K562 (cell line): ENCODE results near the gene ZNF487. TPM values are rescaled to one million over a fixed set of nuclear protein-coding genes. Genes with fewer than 3 reads are reported as not detected.

ENCODE experiments used
- ATAC-seq: fragments of 200-7000 bp; cut with Tn5 transposase; 3 replicates; pipeline ENCODE4 v1.9.1; 2020; ENCODE audit warnings: moderate library complexity
- BruUV-seq: library from RNA; stranded (reverse); fragments of 400-500 nt; replicated peaks from 2 replicates; lab custom pipeline; 2021; lab: Mats Ljungman, UMichigan
- CTCF ChIA-PET: fragments of 300-600 bp; formaldehyde crosslinking; extraction: SDS; loops from one replicate; lab custom pipeline; 2021; ENCODE audit warnings: low intra/inter-chr PET ratio; lab: Yijun Ruan, JAX
- POLR2A ChIA-PET: fragments of 300-600, 350-650 bp; sonication (Branson Sonifier 250); formaldehyde crosslinking; extraction: SDS; loops from one replicate; lab custom pipeline; 2021; ENCODE audit warnings: antibody characterized with exemption, inconsistent platforms; lab: Yijun Ruan, JAX
- DNase-seq, 4 experiments: peaks; one replicate each; pipeline versions ENCODE4 v3.0.0 to v3.0.0-alpha.2; 2011 to 2018; ENCODE audit warnings: low spot score in 3 of 4, mixed read lengths in 3 of 4; ENCODE audit errors: extremely low read depth in 1 of 4
- FAIRE-seq: peaks from 2 replicates; lab custom pipeline; 2011; peaks lifted over from hg19 to GRCh38; lab: Jason Lieb, UNC
- H2AFZ ChIP-seq: 2 replicates; pipeline ENCODE4 v1.6.0; 2011; ENCODE audit warnings: low read depth, low read length, control low read depth, inconsistent platforms
- H3K27ac ChIP-seq: fragments of 200-600 bp; 3 replicates; pipeline ENCODE4 v1.8.0; 2011; ENCODE audit warnings: low read depth, mild to moderate bottlenecking, control low read depth, inconsistent platforms, low read length, moderate library complexity, mixed read lengths; ENCODE audit errors: extremely low read depth
- H3K27me3 ChIP-seq, 2 experiments: fragments of 300-600 bp in 1 of 2; 2 replicates in 1 of 2; 3 replicates in 1 of 2; pipeline versions ENCODE4 v1.6.0 to v1.8.0; 2011; ENCODE audit warnings: inconsistent platforms in 2 of 2, low read length in 2 of 2, mild to moderate bottlenecking in 1 of 2, mixed read lengths in 1 of 2, moderate library complexity in 1 of 2; ENCODE audit not compliant: control insufficient read depth in 2 of 2, insufficient read depth in 2 of 2
- H3K36me3 ChIP-seq: fragments of 300-600 bp; 3 replicates; pipeline ENCODE4 v1.8.0; 2011; ENCODE audit warnings: mild to moderate bottlenecking, low read length, inconsistent platforms; ENCODE audit not compliant: control insufficient read depth, insufficient read depth
- H3K4me1 ChIP-seq, 2 experiments: fragments of 200-600 bp in 1 of 2; replicated peaks in 1 of 2; 2 replicates in 1 of 2; 3 replicates in 1 of 2; pipeline versions ENCODE4 v1.5.1 to v1.8.0; 2011; ENCODE audit warnings: inconsistent platforms in 2 of 2, low read length in 2 of 2, mild to moderate bottlenecking in 1 of 2, mixed read lengths in 1 of 2, moderate library complexity in 1 of 2; ENCODE audit not compliant: control insufficient read depth in 2 of 2, insufficient read depth in 2 of 2
- H3K4me2 ChIP-seq: 2 replicates; pipeline ENCODE4 v1.6.1; 2011; ENCODE audit warnings: low read length, control low read depth, inconsistent platforms, mixed read lengths; ENCODE audit not compliant: insufficient read depth
- H3K4me3 ChIP-seq: fragments of 200-600 bp; sonication (generic), shearing (Covaris generic); 2 replicates; pipeline ENCODE4 v1.5.1; 2016; ENCODE audit warnings: control low read depth, inconsistent platforms
- H3K79me2 ChIP-seq: fragments of 200-600 bp; 3 replicates; pipeline ENCODE4 v1.8.0; 2011; ENCODE audit warnings: low read length, inconsistent platforms; ENCODE audit not compliant: control insufficient read depth, insufficient read depth
- H3K9ac ChIP-seq, 2 experiments: 2 replicates each; pipeline versions ENCODE4 v1.6.0 to v1.6.1; 2011; ENCODE audit warnings: low read depth in 2 of 2, low read length in 2 of 2, control low read depth in 1 of 2, inconsistent platforms in 1 of 2, mild to moderate bottlenecking in 1 of 2, mixed read lengths in 1 of 2; ENCODE audit not compliant: insufficient read depth in 1 of 2
- H3K9me1 ChIP-seq: one replicate; pipeline ENCODE4 v1.6.0; 2011; ENCODE audit warnings: inconsistent platforms, mild to moderate bottlenecking, low read length, moderate library complexity; ENCODE audit not compliant: control insufficient read depth, insufficient read depth
- H3K9me3 ChIP-seq: replicated peaks from 2 replicates; pipeline ENCODE4 v1.5.1; 2011; ENCODE audit warnings: low read depth, low read length, inconsistent platforms; ENCODE audit not compliant: control insufficient read depth, insufficient read depth
- H4K20me1 ChIP-seq: replicated peaks from 2 replicates; pipeline ENCODE4 v1.6.1; 2011; ENCODE audit warnings: low read length, inconsistent platforms, mixed read lengths; ENCODE audit not compliant: control insufficient read depth, insufficient read depth
- BHLHE40 ChIP-seq: IDR thresholded peaks from 2 replicates; pipeline ENCODE4 v1.6.1; 2011; ENCODE audit warnings: low read length, improper control_type of control experiment
- CBFA2T3 ChIP-seq: fragments of 450-650 bp; IDR thresholded peaks from 2 replicates; pipeline ENCODE4 v1.6.1; 2017
- CREB3 ChIP-seq: fragments of 450-650 bp; conservative IDR thresholded peaks from 2 replicates; pipeline ENCODE4 v1.6.1; 2016; ENCODE audit warnings: missing genetic modification characterization, low read depth, mild to moderate bottlenecking, missing compliant biosample characterization, moderate library complexity
- FOS ChIP-seq: IDR thresholded peaks from 3 replicates; pipeline ENCODE4 v1.6.1; 2011; ENCODE audit not compliant: insufficient read length; ENCODE audit errors: extremely low read depth
- FOSL1 ChIP-seq: fragments of 200-800 bp; sonication (Bioruptor generic); conservative IDR thresholded peaks from 2 replicates; pipeline ENCODE4 v1.6.1; 2016; ENCODE audit warnings: missing genetic modification characterization, missing compliant biosample characterization
- GATAD2B ChIP-seq: fragments of 450-650 bp; IDR thresholded peaks from 2 replicates; pipeline ENCODE4 v1.6.1; 2017; ENCODE audit warnings: mild to moderate bottlenecking, borderline replicate concordance
- JUND ChIP-seq, 2 experiments: IDR thresholded peaks; 2 replicates in 1 of 2; 3 replicates in 1 of 2; pipeline ENCODE4 v1.6.1; 2011; ENCODE audit warnings: borderline replicate concordance in 2 of 2, low read depth in 2 of 2, low read length in 2 of 2, improper control_type of control experiment in 1 of 2, missing biosample characterization in 1 of 2, missing genetic modification characterization in 1 of 2, missing genetic modification reagents in 1 of 2
- MEF2A ChIP-seq: IDR thresholded peaks from 2 replicates; pipeline ENCODE4 v1.6.1; 2011; ENCODE audit warnings: low read depth, mild to moderate bottlenecking, low read length, moderate library complexity; ENCODE audit not compliant: control insufficient read depth
- RAD51 ChIP-seq: fragments of 450-650 bp; IDR thresholded peaks from 2 replicates; pipeline ENCODE4 v1.7.1; 2016; ENCODE audit warnings: low read depth, mild to moderate bottlenecking, borderline replicate concordance
- SNAPC5 ChIP-seq: fragments of 250-450 bp; sonication (Bioruptor Pico); IDR thresholded peaks from 2 replicates; pipeline ENCODE4 v1.8.0; 2021; ENCODE audit warnings: moderate library complexity, mild to moderate bottlenecking, inconsistent platforms
- SNIP1 ChIP-seq: fragments of 450-650 bp; IDR thresholded peaks from 2 replicates; pipeline ENCODE4 v1.7.1; 2017; ENCODE audit warnings: low read depth, mild to moderate bottlenecking
- THRB ChIP-seq: fragments of 450-650 bp; formaldehyde crosslinking; conservative IDR thresholded peaks from 2 replicates; pipeline ENCODE4 v1.4.0; 2022; ENCODE audit warnings: mild to moderate bottlenecking, missing genetic modification characterization
- ZC3H8 ChIP-seq: fragments of 450-650 bp; IDR thresholded peaks from 2 replicates; pipeline ENCODE4 v1.6.1; 2017
- ZNF445 ChIP-seq: fragments of 250-450 bp; sonication (Bioruptor Pico); IDR thresholded peaks from 2 replicates; pipeline ENCODE4 v1.4.0; 2020; ENCODE audit warnings: low read depth, mild to moderate bottlenecking, moderate library complexity
- ZNF644 ChIP-seq: fragments of 200-800 bp; sonication (Bioruptor generic); IDR thresholded peaks from 2 replicates; pipeline ENCODE4 v1.6.1; 2016; ENCODE audit warnings: low read depth, missing genetic modification characterization, missing compliant biosample characterization
- WGBS: fragments of 100-300 bp; shearing (Covaris generic); methylation state at CpG from one replicate; pipeline ENCODE4 v1.1.6; 2016; ENCODE audit warnings: low coverage, mixed read lengths; ENCODE audit not compliant: insufficient coverage; ENCODE audit errors: missing lambda C conversion rate; 5-methylcytosine and 5-hydroxymethylcytosine counted together
- in situ Hi-C: fragments of 300-500 bp; cut with MboI; formaldehyde crosslinking; loops from 4 replicates; pipeline ENCODE4 v1.15.0; 2018; ENCODE audit warnings: inconsistent platforms, mixed read lengths
- intact Hi-C: fragments of 100-400 bp; cut with micrococcal nuclease; formaldehyde crosslinking; loops from 2 replicates; pipeline ENCODE4 v1.14.2; 2022
- polyA plus RNA-seq, 8 experiments: library from polyadenylated mRNA; depleted of rRNA in 4 of 8; stranded (reverse) in 5 of 8; unstranded in 3 of 8; fragments of >200 nt; fragmentation: Nextera tagmentation in 2 of 8; fragmentation: Illumina TruSeq in 1 of 8; extraction: Ambion mirVana in 2 of 8; extraction: Trizol in 1 of 8; gene quantifications; 2 replicates each; pipeline versions ENCODE4 v1.2.1 to v1.2.3, GENCODE V29; 2011 to 2014; ENCODE audit warnings: inconsistent platforms in 1 of 8, missing spikeins in 1 of 8
- total RNA-seq, 7 experiments: library from RNA; depleted of rRNA in 6 of 7; stranded (reverse); fragments of >200 nt in 6 of 7; fragmentation: Illumina TruSeq in 2 of 7; extraction: Trizol in 2 of 7; gene quantifications; 2 replicates each; pipeline versions ENCODE4 v1.2.1 to v1.2.3, GENCODE V29; 2011 to 2021; ENCODE audit warnings: low replicate concordance in 1 of 7
- TF ChIP-seq, protein P1 (sequence below), 2 experiments: fragments of 450-650 bp in 1 of 2; sonication (generic) in 1 of 2; formaldehyde crosslinking in 1 of 2; IDR thresholded peaks in 1 of 2; conservative IDR thresholded peaks in 1 of 2; 2 replicates each; pipeline versions ENCODE4 v1.6.1 to v1.8.1; 2016 to 2023; ENCODE audit warnings: mild to moderate bottlenecking in 2 of 2, moderate library complexity in 2 of 2, inconsistent platforms in 1 of 2, missing genetic modification reagents in 1 of 2
- TF ChIP-seq, protein P2 (sequence below): conservative IDR thresholded peaks from 2 replicates; pipeline ENCODE4 v1.6.1; 2011; ENCODE audit warnings: low read depth, mild to moderate bottlenecking, low read length; ENCODE audit not compliant: control insufficient read depth

The ZNF487 gene
- total and polyA plus RNA-seq, 9 of the 15 experiments (the other 6 are each of a cell fraction or from before 2014, with no cell fraction given): 1.9 to 6.5 (median 4.2) TPM

DNA sequence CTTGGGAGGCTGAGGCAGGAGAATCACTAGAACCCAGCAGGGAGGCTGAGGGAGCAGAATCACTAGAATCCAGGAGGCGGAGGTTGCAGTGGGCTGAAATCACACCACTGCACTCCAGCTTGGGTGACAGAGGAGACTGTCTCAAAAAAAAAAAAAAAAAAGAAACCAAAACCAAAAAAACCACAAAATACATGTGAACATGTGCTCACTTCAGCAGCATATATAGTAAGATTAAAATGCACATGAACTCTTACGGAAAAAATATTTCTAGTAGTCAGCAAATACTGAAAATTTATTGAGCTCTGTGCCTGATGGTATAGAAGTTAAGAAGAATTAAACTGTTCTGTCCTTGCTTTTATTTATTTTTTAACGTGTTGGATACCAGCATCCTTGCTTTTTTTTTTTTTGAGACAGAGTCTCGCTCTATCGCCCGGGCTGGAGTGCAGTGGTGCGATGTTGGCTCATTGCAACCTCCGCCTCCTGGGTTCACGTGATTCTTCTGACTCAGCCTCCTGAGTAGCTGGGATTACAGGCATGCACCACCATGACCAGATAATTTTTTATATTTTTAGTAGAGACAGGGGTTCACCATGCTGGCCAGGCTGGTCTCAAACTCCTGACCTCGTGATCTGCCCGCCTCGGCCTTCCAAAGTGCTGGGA, 9.6 kb upstream of the ZNF487 start:
- DNase-seq (no peak), ATAC-seq (no peak), FAIRE-seq (no peak)
- no peak overlapping the region for H2AFZ ChIP-seq
- no peak overlapping the region for H3K4me3 ChIP-seq
- 55% methylated on average over 12 of the region's 12 CpGs for WGBS
- no peaks in the 10 kb centered on the region for H3K27me3 ChIP-seq
- H3K27ac ChIP-seq: no peak overlapping the region
- H3K79me2 ChIP-seq: no peaks in the 10 kb centered on the region
- H3K4me1 ChIP-seq: peaks cover 11 to 32% of the 10 kb centered on the region in 2 experiments; a peak in 4 of 5 replicates
- H3K9me1 ChIP-seq: no peaks in the 10 kb centered on the region
- in situ Hi-C loops: no loop called here
- POLR2A ChIA-PET: interaction anchor here (0.7 to 1.6 kb wide), 5 partner anchors 8 to 26 kb away, joined by 3 to 6 read pairs (median 3); partner anchors contain the start of gene ZNF487
- BruUV-seq: no TSS peak
- H4K20me1 ChIP-seq: no peaks in the 10 kb centered on the region
- H3K4me2 ChIP-seq: no peak overlapping the region
- CTCF ChIA-PET: no interaction called here
- intact Hi-C loops: no loop called here
- no peak overlapping the region for H3K9ac ChIP-seq
- H3K36me3 ChIP-seq: no peaks in the 10 kb centered on the region
- no peaks in the 10 kb centered on the region for H3K9me3 ChIP-seq
- peak; percentile 43; the same call in 1 of the 2 replicates for TF ChIP-seq BHLHE40
- TF ChIP-seq GATAD2B: no peak
- no peak for TF ChIP-seq MEF2A
- TF ChIP-seq CREB3 (tag): no peak
- 0 out of 2 replicates have a peak, but pooled peaks have one; percentile 17 for TF ChIP-seq JUND (IDR thresholded peaks at IDR 0.05; ENCODE audit: borderline replicate concordance, low read depth, low read length)
- TF ChIP-seq JUND (tag; IDR thresholded peaks at IDR 0.05; ENCODE audit: borderline replicate concordance, low read depth, low read length): no peak
- TF ChIP-seq ZNF644 (tag): no peak
- TF ChIP-seq, protein P1, sequence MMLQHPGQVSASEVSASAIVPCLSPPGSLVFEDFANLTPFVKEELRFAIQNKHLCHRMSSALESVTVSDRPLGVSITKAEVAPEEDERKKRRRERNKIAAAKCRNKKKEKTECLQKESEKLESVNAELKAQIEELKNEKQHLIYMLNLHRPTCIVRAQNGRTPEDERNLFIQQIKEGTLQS (IDR thresholded peaks at IDR 0.05): peak; percentile 32; the same call in 1 of the 2 replicates
- TF ChIP-seq, protein P1 (CRISPR knock-in tag; conservative IDR thresholded peaks at IDR 0.05): no peak
- TF ChIP-seq SNIP1: no peak
- peak; percentile 73 for TF ChIP-seq FOSL1
- TF ChIP-seq CBFA2T3: peak; percentile 28
- peak; percentile 23; the same call in 1 of the 2 replicates for TF ChIP-seq RAD51
- TF ChIP-seq THRB (CRISPR knock-in tag): no peak
- no peak for TF ChIP-seq ZC3H8
- no peak for TF ChIP-seq FOS
- TF ChIP-seq ZNF445 (CRISPR knock-in tag): no peak
- TF ChIP-seq, protein P2, sequence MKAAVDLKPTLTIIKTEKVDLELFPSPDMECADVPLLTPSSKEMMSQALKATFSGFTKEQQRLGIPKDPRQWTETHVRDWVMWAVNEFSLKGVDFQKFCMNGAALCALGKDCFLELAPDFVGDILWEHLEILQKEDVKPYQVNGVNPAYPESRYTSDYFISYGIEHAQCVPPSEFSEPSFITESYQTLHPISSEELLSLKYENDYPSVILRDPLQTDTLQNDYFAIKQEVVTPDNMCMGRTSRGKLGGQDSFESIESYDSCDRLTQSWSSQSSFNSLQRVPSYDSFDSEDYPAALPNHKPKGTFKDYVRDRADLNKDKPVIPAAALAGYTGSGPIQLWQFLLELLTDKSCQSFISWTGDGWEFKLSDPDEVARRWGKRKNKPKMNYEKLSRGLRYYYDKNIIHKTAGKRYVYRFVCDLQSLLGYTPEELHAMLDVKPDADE: no peak
- no peak for TF ChIP-seq SNAPC5 (CRISPR knock-in tag)
